HG02798 (cell line): ENCODE data around the gene COX18.
A peak's percentile ranks its signal among the peaks of the same experiment; 100 is the strongest.

Source experiments
- ATAC-seq: cut with Tn5 transposase; IDR thresholded peaks from one replicate; pipeline ENCODE4 v1.9.1; 2021; ENCODE audit warnings: mild to moderate bottlenecking; ENCODE audit not compliant: unreplicated experiment, poor library complexity

The COX18 gene

DNA sequence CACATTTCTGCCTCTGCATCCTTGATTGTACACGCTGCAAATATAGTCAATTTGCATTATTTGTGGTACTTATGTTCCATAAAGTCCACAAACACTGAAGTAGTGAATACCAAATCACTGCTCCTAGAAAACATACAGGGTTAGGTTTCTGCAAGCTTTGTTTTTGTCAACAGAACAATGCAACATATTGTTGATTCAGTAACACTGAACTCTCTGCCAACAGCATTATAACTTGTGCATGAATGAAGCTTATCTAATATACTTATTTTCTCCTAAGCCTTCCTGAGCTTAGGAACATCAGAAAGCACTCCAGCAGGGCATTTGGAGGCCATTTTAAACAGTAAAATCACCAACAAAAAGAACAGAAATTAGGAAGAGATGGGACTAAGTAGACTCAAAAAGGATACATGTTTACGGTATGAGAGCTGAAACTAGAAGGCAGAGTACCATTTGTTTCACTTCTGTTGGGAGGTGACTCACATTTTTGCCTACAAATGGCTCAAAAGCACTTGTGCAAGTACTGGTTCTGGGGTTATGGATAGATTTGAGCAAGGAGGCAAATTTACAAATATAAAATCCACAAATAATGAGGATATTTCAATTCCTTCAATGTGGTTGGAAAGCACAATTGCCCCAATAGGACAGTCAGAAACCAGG lies 14.1 kb downstream of the COX18 start:
- peak; percentile 89 for ATAC-seq

DNA sequence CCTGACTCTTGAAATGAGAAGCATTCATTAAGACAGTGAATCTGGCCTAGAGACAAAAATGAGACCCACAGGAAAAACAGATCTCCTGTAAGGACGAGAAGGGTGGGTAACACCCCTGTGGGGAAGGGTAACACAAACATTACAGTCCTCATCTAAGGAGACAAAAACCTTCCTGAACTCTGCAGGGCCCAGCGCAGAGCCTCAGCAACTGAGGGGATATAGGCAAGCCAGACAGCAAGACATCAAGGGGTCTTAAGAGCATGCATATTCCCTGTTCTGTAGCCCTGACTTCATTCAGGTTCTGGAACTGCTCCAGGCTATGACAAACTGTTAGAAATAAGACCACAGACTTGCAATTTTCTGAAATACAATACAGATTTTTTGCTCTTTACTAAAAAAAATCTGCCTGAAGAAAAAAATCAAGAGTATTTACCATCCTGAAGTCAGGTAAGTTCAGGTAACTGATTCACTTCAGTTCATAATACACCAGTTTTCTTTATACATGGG lies 15.5 kb downstream of the COX18 start:
- no peak for ATAC-seq

DNA sequence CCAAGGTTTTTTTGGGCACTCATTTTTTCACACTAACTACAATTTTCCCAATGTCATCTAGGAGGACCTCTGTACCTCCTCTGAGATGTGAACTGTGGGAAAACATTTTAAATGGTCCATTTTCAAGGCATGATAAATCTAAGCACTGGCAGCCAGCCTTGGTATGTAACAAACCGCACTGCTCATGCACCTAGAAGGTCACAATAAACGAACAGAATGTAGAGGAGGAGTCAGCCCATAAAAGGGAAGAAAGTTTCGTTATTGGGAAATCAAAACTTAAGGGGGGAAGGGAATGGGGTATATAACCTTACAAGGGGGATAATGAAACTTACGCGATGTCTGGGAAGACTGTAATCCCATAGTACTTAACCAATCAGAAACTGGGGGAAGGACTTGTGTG lies 16.4 kb downstream of the COX18 start:
- no peak for ATAC-seq

DNA sequence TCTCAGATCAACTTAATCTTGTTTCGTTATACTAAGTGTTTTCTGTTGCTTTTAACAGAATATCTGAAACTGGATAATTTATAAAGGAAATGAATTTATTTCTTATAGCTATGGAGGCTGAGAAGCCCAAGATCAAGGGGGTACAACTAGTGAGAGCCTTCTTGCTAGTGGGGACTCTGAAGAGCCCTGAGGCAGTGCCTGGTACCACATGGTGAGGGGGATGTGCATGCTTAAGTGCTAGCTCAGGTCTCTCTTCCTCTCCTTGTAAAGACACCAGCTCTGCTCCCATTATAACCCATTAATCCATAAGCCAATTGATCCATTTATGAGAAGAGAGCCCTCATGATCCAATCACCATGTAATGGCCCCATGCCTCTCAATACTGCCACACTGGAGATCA lies 17.9 kb downstream of the COX18 start:
- ATAC-seq: no peak

DNA sequence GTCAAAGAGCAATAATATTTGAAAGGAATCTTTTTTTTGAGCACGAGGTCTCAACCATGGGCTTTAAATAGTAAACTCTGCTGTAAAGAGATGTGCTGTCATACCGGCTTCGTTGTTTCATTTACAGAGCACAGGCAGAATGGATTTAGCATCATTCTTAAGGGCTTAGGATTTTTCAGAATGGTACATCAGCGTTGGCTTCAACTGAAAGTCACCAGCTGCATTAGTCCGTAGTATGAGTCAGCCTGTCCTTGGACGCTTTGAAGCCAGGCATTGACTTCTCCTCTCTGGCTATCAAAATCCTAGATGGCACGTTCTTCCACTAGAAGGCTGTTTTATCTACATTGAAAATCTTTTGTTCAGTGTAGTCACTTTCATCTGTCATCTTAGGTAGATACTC lies 23.6 kb downstream of the COX18 start:
- no peak for ATAC-seq

DNA sequence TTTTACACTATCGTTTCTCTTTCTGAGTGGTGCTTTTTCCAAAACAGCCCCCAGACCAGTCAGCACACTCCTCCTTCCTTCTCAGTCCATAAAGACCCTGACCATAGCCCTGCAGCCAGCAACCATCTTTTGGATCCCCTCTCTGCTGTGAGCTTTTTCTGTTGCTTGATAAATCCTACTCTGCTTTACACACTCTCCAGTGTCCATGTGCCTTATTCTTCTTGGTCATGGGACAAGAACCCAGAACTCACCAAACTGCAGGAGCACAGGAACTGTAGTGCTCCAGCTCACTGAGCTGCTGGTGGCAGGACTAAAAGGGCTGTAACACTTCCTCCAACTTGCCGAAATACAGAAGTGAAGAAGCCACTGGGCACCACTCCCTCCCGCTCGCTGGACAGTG lies 32.5 kb downstream of the COX18 start:
- no peak for ATAC-seq

DNA sequence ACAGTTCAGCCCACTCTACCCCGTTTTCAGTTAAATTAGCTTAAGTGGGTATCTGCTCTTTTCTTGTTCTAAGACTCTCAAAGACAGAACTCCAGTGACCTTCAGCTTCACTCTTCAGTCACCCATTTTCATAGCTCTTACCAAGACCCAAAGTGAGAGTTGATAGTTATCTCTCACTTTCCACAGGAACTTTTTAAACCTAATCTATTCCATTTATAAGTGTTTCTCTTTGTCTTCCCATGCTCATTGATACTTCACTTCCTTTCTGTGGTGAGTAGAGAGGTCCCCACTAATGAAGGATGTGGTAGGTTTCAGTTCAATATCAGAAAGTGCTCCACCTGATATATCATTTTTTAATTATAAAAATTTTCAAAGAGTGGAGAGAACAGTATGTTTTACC lies 33.4 kb downstream of the COX18 start:
- ATAC-seq: no peak

DNA sequence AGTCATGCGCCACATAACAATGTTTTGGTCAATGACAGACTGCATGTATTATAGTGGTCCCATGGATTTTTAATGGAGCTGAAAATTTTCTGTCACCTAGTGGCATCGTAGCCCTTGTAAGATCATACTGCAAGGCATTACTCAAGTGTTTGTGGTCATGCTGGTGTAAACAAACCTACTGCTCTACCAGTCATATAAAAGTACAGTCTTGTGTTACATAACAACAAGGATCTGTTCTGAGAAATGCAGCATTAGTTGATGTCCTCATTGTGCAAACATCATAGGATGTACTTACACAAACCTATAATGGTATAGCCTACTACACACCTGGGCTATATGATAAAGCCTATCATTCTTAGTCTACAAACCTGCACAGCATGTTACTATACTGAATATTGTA lies 34.6 kb downstream of the COX18 start:
- ATAC-seq: no peak

DNA sequence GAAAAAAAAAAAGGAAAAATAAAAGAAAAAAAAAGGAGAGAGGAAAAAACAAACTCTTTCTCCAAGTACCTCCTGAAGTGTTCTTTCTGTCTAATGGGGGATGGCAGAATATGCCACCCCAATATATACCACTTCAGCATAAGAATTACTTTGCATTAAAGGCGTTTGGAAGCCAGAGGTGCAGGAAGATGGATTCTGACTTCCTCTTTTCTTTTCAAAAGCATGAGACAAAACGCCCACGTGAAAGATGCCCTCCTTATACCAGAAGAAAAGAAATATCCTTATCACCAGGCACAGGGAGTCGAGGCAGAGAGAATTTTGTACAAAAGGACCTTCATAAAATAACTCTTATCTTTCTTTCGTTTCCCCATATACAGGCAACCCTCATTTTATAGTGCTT lies 40.9 kb downstream of the COX18 start:
- no peak for ATAC-seq

DNA sequence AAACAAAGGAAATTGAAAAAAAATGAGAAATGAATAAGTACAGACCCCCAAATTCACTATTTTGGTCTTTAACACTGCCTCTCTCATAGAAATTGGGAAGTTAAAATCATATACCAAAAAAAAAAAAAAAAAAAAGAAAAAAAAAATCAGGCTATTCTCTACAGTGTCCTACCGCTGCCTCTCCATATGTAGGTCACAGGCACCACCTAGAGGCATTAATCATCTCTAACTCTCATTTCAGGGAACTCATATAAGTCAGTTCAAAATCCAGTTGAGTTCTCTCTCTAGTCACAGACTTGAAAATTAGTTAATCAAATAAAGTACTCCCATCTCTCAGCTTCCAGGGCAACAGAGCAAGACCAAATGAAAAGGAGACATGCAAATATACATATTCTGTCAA lies 47.9 kb downstream of the COX18 start:
- ATAC-seq: peak; percentile 58

DNA sequence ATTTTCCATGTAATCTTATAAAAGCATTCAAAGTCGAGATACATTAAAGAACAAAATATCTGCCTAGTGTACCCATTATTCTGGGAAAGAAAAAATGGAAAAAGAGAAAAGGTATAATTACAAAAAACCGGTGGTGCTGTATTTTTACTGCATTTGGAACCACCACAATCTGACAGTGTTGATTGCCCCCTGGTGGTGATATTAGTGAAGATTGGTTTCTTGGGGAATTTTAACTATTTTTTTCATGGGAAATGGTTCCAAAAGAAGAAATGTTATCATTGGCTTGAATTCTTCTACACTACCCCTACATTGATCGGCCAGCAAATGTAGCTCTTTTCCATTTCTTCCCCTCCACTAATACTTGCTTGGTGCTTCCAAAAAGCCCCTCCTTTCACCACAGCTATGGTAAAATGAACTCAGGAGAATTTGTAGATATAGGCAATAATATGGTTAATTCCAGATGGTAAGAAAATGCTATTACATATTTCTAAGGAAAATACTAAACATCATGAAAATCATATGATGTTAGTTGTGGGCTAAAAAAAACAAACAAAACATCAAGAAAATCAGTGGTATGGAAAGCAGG lies 50.0 kb downstream of the COX18 start:
- ATAC-seq: peak; percentile 44

DNA sequence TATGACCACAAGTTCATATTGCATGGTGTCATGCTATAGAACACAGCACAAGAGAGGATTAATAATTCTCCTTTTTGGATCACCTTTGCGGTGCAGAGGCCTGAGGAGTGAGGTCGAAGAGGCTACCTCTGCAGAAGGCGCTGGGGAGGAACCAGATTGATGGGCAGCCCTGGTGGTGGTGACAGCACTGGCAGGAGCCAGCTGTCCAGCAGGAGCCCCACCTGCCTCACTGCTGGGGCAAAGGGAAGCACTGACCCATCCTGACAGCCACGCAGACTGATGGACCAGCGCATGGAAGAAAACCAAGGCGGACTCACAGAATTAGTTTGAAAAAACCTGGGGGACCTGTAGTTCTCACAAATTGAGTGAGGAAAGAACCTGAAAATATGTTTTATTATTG lies 50.9 kb downstream of the COX18 start:
- no peak for ATAC-seq

DNA sequence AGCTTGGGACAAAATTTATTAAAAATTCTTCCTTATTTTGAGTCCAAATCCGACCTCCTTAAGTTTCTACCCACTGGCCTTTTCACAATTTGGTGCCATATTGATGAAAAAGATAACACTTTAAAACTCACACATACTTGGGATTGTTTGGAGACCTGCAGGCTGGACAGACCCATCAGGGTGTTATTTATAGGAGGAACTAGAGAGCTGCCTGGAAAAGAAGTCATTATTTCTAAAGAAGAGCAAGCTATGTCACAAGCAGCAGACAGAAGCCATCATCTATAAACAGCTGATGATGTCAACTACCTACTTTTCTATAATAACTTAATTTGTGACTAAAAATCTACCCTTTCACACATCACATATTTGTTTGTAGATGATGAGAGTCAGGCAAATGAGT lies 56.2 kb downstream of the COX18 start:
- ATAC-seq: no peak

DNA sequence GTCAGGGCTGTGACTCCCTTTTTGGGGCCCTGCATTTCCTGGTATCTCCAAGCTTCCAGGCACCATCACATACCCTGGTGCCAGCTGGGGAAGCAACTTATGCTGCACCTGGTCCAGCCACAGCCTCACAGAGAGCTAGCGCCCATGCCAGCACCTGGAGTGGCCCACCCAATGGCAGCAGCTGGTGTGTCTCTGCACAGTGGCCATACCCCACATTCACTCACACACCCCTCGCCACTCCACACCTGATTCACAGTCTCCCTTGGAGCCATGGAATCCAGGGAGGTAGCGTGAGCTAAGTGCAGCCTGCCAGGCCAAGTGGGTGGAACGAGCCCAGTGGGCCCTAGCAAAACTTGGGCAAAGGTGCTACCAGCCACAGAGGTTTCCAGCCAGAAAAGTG lies 56.8 kb downstream of the COX18 start:
- ATAC-seq: no peak

DNA sequence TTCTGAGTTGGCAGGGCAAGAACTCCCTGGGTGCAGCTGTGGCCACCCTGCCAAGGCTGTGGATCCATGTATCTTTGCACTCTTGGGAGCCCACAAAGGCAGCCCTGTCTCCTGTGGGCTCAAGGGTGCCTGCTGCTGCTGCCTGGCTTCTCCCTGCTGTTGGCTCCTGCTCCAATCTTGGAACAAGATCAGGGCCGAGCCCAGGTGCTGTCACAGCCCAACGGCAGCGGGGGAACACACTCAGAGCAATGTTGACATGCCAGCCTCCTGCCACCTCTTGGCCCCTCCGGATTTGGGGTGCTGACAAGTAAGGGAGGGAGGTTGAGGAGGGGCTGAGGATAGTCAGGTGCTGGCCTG lies 57.9 kb downstream of the COX18 start:
- ATAC-seq: no peak

DNA sequence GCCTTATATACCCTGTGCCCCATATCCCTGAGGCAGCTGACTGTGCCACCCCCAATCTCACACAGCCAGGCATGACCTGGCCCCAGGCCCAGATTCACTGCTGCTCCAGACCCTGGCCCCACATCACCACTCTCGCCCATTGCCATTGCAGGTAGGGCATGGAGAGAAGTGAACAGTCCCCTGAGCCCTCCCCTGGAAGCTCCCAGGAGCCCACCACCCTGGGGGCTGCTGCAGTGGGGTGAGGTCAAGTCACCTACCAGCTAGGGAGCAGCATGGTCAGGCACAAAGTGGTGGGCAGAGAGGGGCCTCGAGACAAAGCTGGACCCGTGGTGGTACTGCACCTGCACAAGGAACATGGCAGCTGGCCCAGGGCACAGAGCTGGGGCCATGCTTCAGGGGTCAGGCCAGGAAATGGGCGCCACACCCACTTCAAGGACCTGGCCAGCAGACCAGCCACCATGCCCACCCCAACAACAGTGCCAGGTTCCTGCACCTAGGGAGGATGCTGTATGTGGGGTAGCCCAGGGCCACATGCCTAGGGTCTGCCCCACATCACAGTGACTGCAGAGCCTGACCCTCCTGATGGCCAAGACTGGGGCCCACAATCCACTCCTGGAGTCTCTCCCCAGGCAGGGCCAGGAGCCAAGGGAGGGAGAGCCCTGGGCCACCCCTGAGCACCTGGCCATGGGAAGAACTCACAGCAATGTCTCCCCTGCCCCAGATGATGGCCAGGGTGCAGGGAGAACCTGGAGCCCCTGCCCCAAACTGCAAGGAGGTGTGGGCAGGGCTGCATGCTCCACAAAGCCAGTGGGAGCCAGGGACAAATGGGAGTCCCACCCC lies 58.5 kb downstream of the COX18 start:
- ATAC-seq: no peak

DNA sequence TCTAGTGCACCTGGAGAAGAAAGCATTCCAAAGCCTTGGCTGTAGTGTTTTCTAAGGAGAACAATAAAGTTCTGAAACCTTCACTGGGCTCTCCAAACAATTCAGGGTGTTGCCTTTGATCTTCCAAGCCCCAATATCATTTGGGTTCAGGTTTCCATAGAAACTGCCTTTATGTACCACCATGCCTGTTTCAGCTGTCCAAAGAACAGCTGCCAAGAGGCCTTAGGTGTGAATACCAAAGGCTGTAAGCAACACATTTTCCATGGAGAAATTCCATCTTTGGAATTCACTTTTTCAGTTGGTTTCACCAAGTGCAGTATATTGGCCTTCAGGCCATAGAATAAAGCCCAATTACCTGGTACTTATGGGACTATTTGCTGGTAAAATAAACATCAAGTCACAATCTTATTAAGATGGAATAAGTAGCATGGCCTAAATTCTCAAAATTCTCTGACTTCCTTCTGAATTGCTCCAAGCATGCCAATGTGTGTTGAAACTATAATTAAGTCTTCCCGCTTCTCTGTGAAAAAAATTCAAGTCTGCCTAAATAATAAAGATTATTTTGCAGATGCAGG lies 61.9 kb downstream of the COX18 start:
- no peak for ATAC-seq

DNA sequence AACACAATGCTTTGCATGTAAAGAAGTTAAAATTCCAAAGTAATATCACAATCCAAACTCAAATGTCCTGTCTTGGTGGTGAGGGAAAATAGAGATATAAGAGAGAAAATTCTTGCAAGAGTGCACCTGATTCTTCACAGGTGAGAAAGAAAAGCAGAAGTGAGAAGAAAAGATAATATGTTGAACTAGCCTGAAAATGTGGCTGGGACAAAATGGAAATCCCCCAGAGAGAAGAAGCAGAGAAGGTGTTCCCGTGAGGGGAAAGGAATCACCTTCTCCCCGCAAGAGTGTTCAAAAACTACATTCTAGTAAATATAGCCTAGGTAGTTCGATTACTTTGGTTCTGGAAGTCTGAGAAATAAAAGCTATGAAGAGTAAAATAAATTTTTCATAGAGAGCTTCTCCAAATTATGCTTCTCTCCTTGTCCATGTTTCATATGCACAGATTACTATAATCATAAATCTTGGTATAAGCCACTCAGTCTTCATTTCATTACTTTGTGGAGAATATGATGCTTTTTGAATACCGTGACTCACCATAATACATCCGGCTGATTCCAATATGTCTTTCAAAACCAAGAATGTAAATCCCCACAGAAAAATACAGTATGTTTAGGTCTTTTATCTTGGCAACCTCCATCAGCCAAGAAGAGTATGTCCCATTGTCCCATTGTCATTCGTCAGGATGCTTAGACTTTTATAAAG lies 63.1 kb downstream of the COX18 start:
- ATAC-seq: peak; percentile 85

DNA sequence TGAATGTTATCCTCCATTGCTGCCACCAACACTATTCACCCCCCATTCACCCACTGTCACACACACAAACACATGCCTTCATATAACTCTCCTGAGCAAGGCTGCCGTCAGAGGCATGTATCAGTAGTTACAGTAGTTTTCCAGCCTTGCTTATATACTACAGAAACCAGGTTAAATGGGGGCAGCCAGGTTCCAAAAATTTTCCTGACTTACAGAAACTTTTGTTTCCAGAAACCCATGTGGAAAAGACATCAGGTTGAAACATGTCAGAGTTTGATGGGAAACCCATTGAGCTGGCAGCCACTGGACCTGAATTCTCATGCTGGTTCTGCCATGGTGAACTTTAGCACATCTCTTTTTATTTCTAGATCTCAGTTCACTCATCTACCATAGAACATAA lies 64.0 kb downstream of the COX18 start:
- ATAC-seq: no peak
